Measurements from ENCODE around the gene TBL1XR1.

DNA sequence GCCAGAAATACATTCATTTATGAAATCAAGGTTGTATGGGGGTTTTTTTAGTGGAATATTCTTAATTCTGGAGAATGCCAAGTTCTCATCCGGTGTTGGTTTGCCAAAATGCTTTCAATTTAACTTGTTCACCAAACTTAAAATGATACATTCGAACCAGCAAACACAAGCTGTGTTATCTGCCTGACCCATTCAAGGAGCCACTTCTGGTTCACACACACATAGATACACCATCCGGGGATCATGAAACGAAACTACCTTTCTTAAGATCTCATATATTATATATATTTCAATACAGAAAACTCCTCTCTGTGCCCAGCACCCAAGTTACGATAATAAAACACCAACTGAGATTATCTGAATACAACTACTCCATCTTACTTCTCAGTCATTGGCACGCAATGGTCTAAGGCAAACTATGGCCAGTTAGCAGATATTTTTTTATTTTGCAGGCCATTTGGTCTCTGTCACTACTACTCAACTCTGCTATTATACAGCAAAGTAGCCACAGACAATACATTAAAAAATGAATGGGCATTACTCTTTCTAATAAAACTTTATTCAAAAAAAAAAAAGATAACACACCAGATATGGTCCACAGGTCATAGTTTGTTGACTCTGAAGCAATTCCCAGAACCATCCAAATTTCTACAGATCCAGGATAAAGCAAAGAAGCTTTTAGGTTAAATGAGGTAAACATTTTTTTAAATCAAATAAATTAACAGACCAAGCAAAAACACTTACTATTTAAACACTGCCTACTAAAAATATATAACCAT is 89.6 kb downstream of the TBL1XR1 start:
- TF ChIP-seq POLR2A (IDR thresholded peaks at IDR 0.05; ENCODE audit: low read length) (no peak), GATA1 (IDR thresholded peaks at IDR 0.05; ENCODE audit: low read depth, low read length) (no peak)
